Ascending aorta (tissue), 2 donors: Measurements from ENCODE around the gene SLC29A3. TPM values are rescaled to one million over a fixed set of nuclear protein-coding genes. Genes with fewer than 3 reads are reported as not detected.

Experiments
- DNase-seq, 2 donors: peaks; one replicate each; pipeline ENCODE4 v3.0.0-alpha.2; 2019; ENCODE audit warnings: low spot score in 2 of 2
- H3K27ac ChIP-seq, 2 donors: fragments of 200-600 bp; sonication (generic); one replicate each; pipeline ENCODE4 v1.5.1; 2016 to 2017; ENCODE audit warnings: mild to moderate bottlenecking in 1 of 2
- H3K27me3 ChIP-seq: fragments of 200-600 bp; sonication (generic); one replicate; pipeline ENCODE4 v1.5.1; 2017
- H3K36me3 ChIP-seq, 2 donors: fragments of 200-600 bp; sonication (generic); one replicate each; pipeline ENCODE4 v1.5.1; 2016
- H3K4me1 ChIP-seq, 2 donors: fragments of 200-600 bp; sonication (generic); one replicate each; pipeline ENCODE4 v1.5.1; 2016 to 2017; ENCODE audit warnings: mild to moderate bottlenecking in 1 of 2
- H3K4me3 ChIP-seq, 2 donors: fragments of 200-600 bp; sonication (generic); one replicate each; pipeline ENCODE4 v1.5.1; 2016 to 2017; ENCODE audit warnings: mild to moderate bottlenecking in 1 of 2
- H3K9me3 ChIP-seq, 2 donors: fragments of 200-600 bp; sonication (generic); one replicate each; pipeline ENCODE4 v1.5.1; 2016
- CTCF ChIP-seq, 3 experiments: fragments of 200-600 bp in 2 of 3; fragments of 450-650 bp in 1 of 3; sonication (generic) in 2 of 3; IDR thresholded peaks; one replicate each; pipeline ENCODE4 v1.5.1; 2016 to 2019; ENCODE audit warnings: antibody characterized with exemption in 3 of 3, mild to moderate bottlenecking in 1 of 3, moderate library complexity in 1 of 3
- intact Hi-C: fragments of 100-400 bp; cut with DNase I; formaldehyde crosslinking; loops from one replicate; pipeline ENCODE4 v1.15.1; 2023
- total RNA-seq: library from RNA; depleted of rRNA; stranded (reverse); fragments of >200 nt; gene quantifications from one replicate; pipeline ENCODE4 v1.1.0, GENCODE V29; 2016

Gene SLC29A3
- total RNA-seq, 1 donor from 2014 or later, result 0.64 TPM

DNA sequence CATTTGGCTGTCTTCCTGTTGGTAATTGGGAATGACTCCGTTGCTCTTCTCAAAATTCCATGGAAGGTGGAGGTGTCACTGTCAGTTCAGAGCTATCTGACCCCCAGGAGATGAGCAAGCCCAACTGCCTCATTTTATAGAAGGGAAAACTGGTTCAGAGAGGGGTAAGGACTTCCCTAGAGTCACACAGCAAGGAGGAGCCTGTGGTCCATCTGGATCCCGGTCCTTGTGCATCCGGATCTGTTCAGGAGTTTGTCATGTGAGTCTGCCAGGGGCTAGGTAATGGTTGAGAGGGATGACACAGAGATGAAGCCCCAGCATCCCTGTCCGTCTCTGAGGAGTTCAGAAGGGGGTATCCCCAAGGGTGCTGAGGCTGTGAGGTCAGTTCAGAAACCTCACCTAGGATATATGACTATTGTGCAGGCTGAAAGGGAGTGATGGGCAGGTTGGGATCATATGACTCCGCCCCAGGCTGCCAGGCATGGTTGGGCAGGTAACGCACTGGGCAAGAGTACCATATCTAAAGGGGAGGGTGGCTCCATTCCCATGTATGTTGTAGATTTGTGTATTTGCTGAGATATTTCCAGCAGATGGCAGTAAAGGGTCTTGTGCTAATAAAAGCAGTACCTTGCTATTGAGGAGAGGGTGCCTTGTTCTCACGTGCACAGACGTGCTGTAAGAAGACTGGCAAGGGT is 16.0 kb upstream of the SLC29A3 start:
- no peaks in the 10 kb centered on the region for H3K27me3 ChIP-seq
- intact Hi-C loops, result no loop called here
- no peak overlapping the region for H3K4me3 ChIP-seq
- H3K4me1 ChIP-seq, result no peaks in the 10 kb centered on the region
- H3K27ac ChIP-seq, result no peak overlapping the region
- DNase-seq, result no peak
- TF ChIP-seq CTCF (IDR thresholded peaks at IDR 0.05), result peak in 1 of 3 experiments; percentile 43
- no peaks in the 10 kb centered on the region for H3K36me3 ChIP-seq
- H3K9me3 ChIP-seq, result no peaks in the 10 kb centered on the region

- no peaks in the 10 kb centered on the region for H3K27me3 ChIP-seq
Measured at GRCh38 chr10:71303569-71303907, 15.5 kb upstream of the SLC29A3 start.

DNA sequence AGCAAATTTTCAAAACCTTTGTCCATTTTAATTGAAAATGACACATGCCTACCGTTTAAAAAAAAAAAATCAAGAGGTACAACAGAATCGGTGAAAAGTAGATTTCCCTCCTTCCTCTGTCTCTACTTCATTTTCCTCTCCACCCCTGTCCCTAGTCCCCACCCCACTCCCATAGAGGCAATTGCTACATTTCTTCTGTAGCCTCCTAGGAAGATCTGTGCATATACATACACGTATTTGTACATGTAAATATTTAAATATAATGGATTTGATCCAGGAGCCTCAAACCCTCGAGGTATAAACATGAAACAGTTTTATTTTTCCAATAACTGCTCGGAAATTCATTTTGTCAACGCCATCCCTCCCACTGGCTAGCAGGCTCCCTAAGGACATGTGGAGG is 14.1 kb upstream of the SLC29A3 start:
- H3K4me3 ChIP-seq, result no peak overlapping the region
- H3K9me3 ChIP-seq, result no peaks in the 10 kb centered on the region
- DNase-seq, result no peak
- intact Hi-C loops, result no loop called here
- H3K27ac ChIP-seq, result no peak overlapping the region
- no peaks in the 10 kb centered on the region for H3K4me1 ChIP-seq
- TF ChIP-seq CTCF (IDR thresholded peaks at IDR 0.05), result no peak
- H3K27me3 ChIP-seq, result no peaks in the 10 kb centered on the region
- no peaks in the 10 kb centered on the region for H3K36me3 ChIP-seq

More at GRCh38 chr10:71303569-71303907, 15.5 kb upstream of the SLC29A3 start:
- Histone ChIP-seq H3K4me1 (no peaks in the 10 kb centered on the region), H3K27ac (no peak overlapping the region), H3K36me3 (no peaks in the 10 kb centered on the region), H3K4me3 (no peak overlapping the region), H3K9me3 (no peaks in the 10 kb centered on the region)
- intact Hi-C loops, result no loop called here
- DNase-seq, result no peak
- TF ChIP-seq CTCF (IDR thresholded peaks at IDR 0.05), result peak in 1 of 3 experiments; percentile 3

DNA sequence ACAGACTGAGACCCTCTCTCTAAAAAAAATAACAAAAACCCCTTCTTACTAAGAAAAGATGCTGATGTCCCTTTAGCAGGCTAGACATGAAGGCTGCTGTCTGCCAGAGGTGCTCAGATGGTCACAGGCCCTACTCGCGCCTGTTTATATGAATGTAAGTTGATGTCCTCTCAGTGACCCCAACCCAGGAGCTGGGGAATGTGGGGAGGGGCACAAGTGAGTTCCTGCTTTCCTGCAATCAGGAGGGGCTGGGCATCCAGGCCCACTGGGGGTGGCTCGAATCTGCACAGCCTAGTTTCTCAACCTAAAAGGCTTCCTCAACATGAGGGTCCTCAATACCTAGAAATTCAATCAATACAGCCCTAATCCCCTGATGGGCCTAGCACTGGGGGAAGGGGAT is 12.1 kb upstream of the SLC29A3 start:
- Histone ChIP-seq H3K27me3 (no peaks in the 10 kb centered on the region), H3K27ac (no peak overlapping the region), H3K9me3 (no peaks in the 10 kb centered on the region), H3K4me1 (no peaks in the 10 kb centered on the region), H3K4me3 (no peak overlapping the region), H3K36me3 (no peaks in the 10 kb centered on the region)
- no peak for DNase-seq
- intact Hi-C loops, result no loop called here
- TF ChIP-seq CTCF (IDR thresholded peaks at IDR 0.05), result no peak

DNA sequence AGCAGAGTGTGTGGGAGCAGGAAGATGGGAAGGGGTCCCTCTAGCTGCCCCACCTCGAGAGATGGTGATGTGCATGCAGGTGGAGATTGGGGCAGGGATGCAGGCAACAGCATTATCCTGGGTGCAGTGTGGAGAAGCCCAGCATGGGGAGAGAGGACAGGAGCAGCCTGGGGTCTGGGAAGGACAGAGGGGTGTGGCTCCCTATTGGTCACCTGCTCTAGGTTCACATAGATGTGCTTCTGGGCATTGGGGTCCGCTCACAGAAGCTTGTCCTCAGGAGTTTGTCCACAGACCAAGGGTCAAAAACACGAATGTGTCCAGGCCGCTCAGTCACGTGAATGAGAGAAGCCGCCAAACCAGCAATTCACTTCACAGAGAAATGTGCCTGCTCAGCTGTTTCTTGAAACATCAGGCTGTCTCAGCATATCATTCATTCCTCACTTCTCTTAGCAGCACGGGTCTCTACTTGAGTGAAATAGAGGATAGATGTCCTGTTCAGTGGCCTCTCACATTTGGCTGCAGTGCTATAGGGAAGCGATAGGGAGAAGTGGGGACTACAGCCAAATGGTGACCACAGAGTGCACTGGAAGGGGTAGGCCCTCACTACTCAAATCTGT is 11.5 kb upstream of the SLC29A3 start:
- no peak overlapping the region for H3K4me3 ChIP-seq
- H3K9me3 ChIP-seq, result no peaks in the 10 kb centered on the region
- no peak overlapping the region for H3K27ac ChIP-seq
- no peaks in the 10 kb centered on the region for H3K4me1 ChIP-seq
- TF ChIP-seq CTCF (IDR thresholded peaks at IDR 0.05), result no peak
- intact Hi-C loops, result no loop called here
- no peaks in the 10 kb centered on the region for H3K36me3 ChIP-seq
- H3K27me3 ChIP-seq, result no peaks in the 10 kb centered on the region
- DNase-seq, result no peak
